Activated naive CD8-positive, alpha-beta T cell (primary cell): ENCODE measurements around the gene SPTBN1.

ENCODE experiments used
- H3K27ac Mint-ChIP-seq: one replicate; pipeline ENCODE4 v1.8.0; 2021; ENCODE audit warnings: mixed read lengths
- H3K27me3 Mint-ChIP-seq: one replicate; pipeline ENCODE4 v1.8.0; 2021; ENCODE audit warnings: mixed read lengths
- H3K36me3 Mint-ChIP-seq: one replicate; pipeline ENCODE4 v1.8.0; 2021; ENCODE audit warnings: mixed read lengths
- H3K4me1 Mint-ChIP-seq: one replicate; pipeline ENCODE4 v1.8.0; 2021; ENCODE audit warnings: low read depth, mixed read lengths
- H3K4me3 Mint-ChIP-seq: one replicate; pipeline ENCODE4 v1.8.0; 2021; ENCODE audit warnings: mild to moderate bottlenecking, mixed read lengths
- H3K9me3 Mint-ChIP-seq: one replicate; pipeline ENCODE4 v1.8.0; 2021; ENCODE audit warnings: low read depth, mixed read lengths

The SPTBN1 gene

DNA sequence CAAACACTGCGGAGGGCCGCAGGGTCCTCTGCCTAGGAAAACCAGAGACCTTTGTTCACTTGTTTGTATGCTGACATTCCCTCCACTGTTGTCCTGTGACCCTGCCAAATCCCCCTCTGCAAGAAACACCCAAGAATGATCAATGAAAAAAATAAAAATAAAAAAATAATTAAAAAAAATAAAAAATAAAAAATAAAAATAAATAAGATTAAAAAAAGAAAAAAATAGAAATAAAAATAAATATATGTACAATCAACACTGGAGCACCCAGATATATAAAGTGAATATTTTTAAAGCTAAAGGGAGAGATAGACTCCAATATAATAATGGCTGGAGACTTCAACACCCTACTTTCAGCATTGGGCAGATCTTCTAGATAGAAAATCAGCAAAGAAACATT lies 243.5 kb downstream of the SPTBN1 start:
- Mint-ChIP-seq H3K36me3 (no peaks in the 10 kb centered on the region), H3K27ac (no peak overlapping the region), H3K4me1 (no peaks in the 10 kb centered on the region), H3K27me3 (no peaks in the 10 kb centered on the region), H3K4me3 (no peak overlapping the region), H3K9me3 (no peaks in the 10 kb centered on the region)

DNA sequence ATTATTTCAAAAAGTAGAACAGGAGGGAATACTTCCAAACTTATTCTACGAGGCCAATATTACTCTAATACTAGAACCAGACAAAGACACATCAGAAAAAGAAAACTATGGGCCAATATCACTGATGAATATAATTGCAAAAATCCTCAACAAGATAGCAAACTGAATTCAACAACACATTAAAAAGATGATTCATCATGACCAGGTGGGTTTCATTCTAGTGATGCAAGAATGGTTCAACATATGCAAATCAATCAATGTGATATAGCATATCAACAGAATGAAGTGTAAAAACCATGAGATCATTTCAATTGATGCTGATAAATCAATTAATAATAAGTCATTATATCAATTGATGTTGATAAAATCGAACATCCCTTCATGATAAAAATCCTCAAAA lies 244.9 kb downstream of the SPTBN1 start:
- no peak overlapping the region for H3K4me3 Mint-ChIP-seq
- H3K9me3 Mint-ChIP-seq, result no peaks in the 10 kb centered on the region
- no peaks in the 10 kb centered on the region for H3K4me1 Mint-ChIP-seq
- H3K27me3 Mint-ChIP-seq, result no peaks in the 10 kb centered on the region
- no peaks in the 10 kb centered on the region for H3K36me3 Mint-ChIP-seq
- no peak overlapping the region for H3K27ac Mint-ChIP-seq

DNA sequence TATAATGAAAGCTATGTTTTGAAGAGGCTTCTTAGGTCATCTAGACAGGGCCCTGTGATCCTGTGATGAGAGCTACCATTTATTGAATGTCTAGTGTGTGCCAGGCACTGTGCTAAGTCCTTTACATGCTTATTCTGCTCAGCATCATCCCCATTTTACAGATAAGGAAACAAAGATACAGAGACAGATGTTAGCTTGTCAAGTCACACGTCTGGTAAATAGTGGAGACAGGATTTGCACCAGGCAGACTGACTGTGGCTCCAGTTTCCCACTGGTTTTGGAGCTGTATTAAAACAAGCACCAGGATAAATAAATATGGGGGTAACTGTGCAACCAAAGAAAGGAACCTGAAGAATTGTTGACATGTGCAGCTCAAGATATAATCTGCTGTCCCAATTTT lies 248.1 kb downstream of the SPTBN1 start:
- no peaks in the 10 kb centered on the region for H3K36me3 Mint-ChIP-seq
- H3K4me3 Mint-ChIP-seq, result no peak overlapping the region
- peaks cover 9% of the 10 kb centered on the region for H3K27me3 Mint-ChIP-seq
- H3K9me3 Mint-ChIP-seq, result no peaks in the 10 kb centered on the region
- H3K4me1 Mint-ChIP-seq, result peaks cover 4% of the 10 kb centered on the region
- no peak overlapping the region for H3K27ac Mint-ChIP-seq

DNA sequence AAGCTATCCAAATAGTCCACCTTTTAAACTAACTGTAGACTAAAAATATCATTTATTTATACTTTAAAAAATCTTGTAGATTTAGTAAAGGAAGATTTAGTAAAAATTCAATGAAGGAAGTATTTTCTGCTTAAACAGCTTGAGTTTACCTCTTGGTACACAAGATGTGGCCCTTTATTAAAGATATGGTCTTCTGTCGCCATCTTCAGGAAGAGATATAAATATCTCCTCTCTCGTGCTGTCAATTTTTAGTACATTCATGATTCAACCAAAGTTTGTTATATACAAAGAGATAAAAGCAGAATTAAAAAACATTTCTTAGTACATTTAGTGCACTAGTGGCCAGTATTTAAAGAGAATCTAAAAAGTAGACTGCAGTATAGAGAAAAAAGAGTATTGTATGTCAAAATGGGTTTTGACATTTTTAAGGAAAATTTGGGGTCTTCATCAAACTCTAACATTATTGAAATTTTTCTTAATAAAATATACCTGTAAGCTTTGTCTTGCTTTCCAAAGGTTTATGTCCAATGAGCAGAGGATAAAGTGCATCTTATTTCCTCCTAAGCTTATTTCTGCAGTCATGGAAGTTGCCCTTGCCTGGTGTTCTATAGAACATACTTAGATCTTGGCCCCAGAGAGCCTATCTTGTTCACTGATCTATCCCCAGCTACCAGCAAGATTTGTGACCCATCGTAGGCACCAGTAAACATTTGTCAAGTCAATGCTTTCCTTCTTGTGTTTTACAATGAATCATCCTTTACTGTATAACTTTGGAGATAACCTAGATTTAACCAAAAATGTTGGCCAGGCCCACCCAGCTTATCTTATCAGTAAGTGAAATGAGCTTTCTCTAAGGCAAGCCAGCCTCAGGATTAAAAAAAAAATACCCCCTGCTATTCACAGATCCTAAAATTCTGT lies 248.8 kb downstream of the SPTBN1 start:
- peaks cover 4% of the 10 kb centered on the region for H3K4me1 Mint-ChIP-seq
- H3K9me3 Mint-ChIP-seq, result no peaks in the 10 kb centered on the region
- H3K27me3 Mint-ChIP-seq, result peaks cover 12% of the 10 kb centered on the region
- no peak overlapping the region for H3K27ac Mint-ChIP-seq
- no peak overlapping the region for H3K4me3 Mint-ChIP-seq
- no peaks in the 10 kb centered on the region for H3K36me3 Mint-ChIP-seq

DNA sequence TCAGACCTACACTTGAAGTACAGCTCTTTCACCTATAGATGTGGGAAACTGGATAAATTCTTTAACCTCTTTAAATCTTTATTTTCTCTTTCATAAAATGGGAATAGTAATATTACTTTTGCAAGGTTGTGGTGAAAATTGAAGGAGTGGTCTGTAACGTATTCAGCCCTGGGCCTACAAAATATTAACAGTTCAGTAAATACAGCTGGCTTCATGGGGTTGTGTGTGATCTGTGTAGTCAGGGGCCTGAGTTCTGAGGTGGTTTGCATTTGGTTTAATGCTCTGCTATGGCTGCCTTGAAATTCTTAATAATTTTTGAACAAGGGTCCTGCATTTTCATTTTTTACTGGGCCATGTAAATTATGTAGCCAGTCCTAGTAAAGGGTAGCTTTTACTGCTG lies 250.5 kb downstream of the SPTBN1 start:
- Mint-ChIP-seq H3K27ac (no peak overlapping the region), H3K4me1 (peaks cover 6% of the 10 kb centered on the region), H3K4me3 (no peak overlapping the region), H3K9me3 (no peaks in the 10 kb centered on the region), H3K36me3 (no peaks in the 10 kb centered on the region), H3K27me3 (peaks cover 15% of the 10 kb centered on the region)

DNA sequence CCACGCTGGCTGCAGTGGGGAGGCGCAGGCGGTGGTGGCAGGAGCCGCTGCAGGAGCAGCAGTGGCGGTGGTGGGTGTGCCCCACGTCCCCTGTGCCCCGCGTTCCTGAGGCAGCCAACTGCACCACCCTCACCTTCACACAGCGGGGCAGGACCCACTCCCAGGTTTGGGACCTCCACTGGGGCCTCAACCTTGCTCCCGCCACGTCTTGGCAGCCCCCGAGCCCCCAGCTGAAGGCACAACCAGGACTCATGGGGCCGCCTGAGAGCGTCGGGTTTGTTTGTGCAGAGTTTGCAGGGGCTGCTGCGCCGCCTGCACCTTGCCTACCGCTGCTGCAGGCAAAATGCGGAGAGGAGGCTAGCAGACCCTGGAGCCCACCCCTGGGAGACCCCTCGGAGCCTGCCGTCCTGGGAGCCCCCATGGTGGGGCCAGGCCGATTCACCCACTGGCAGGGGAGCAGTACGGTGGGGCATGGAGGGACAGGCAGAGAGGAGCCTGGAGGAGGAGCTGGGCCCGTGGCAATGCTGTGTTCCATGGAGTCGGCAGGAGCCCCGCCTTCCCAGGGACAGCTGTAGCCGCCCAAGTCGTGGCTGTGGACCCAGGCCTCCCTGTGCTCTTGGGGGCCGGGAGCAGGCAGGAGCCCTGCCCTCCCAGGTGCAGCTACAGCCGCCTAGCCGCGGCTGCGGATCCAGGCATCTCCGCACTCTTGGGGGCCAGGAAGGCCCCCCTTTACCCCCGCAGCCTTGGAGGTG lies 252.6 kb downstream of the SPTBN1 start:
- Mint-ChIP-seq H3K9me3 (no peaks in the 10 kb centered on the region), H3K27ac (no peak overlapping the region), H3K4me3 (peak overlapping the region; percentile 67), H3K36me3 (no peaks in the 10 kb centered on the region), H3K4me1 (peaks cover 6% of the 10 kb centered on the region), H3K27me3 (peaks cover 22% of the 10 kb centered on the region)

DNA sequence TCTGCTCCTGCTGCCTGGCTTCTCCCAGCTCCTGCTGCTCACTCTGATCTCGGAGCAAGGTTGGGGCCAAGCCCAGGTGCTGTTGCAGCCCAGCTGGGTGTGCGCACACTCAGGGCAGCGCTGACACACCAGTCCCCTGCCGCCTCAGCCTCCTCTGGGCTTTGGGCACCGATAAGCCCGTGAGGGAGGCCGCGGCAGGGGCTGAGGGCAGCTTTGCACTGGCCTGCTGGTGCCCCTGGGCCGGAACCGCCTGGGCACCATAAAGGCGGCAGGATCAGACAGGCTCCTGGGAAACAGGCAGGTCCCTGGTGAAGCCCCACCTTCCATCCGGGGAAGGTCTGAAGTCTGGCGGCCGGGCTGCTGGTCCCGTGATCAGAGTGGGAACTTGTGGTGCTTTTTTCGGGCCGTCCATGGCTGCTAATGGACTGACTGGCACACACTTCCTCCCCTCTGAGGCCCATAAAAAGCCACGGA lies 253.2 kb downstream of the SPTBN1 start:
- Mint-ChIP-seq H3K36me3 (no peaks in the 10 kb centered on the region), H3K27ac (no peak overlapping the region), H3K9me3 (no peaks in the 10 kb centered on the region), H3K4me1 (peaks cover 6% of the 10 kb centered on the region), H3K27me3 (peaks cover 23% of the 10 kb centered on the region), H3K4me3 (peak overlapping the region; percentile 52)

DNA sequence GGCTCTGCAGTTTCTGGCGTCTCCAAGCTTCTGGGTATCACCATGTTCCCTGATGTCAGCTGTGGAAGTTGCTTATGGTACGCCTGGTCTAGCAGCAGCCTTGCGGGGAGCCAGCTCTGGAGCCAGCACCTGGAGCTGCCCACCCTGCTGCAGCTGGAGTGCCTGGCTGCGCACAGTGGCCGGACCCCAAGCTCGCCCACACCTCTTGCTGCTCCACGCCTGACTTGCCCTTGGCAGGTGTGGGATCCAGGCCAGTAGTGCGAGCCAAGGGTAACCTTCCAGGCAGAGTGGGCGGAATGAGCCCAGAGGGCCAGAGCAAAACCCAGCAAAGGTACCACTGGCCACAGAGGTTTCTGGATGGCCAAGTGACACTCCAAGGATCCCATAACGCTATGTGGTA lies 254.1 kb downstream of the SPTBN1 start:
- Mint-ChIP-seq H3K27me3 (peaks cover 23% of the 10 kb centered on the region), H3K36me3 (no peaks in the 10 kb centered on the region), H3K9me3 (no peaks in the 10 kb centered on the region), H3K4me3 (peak overlapping the region; percentile 73), H3K27ac (no peak overlapping the region), H3K4me1 (peaks cover 6% of the 10 kb centered on the region)

DNA sequence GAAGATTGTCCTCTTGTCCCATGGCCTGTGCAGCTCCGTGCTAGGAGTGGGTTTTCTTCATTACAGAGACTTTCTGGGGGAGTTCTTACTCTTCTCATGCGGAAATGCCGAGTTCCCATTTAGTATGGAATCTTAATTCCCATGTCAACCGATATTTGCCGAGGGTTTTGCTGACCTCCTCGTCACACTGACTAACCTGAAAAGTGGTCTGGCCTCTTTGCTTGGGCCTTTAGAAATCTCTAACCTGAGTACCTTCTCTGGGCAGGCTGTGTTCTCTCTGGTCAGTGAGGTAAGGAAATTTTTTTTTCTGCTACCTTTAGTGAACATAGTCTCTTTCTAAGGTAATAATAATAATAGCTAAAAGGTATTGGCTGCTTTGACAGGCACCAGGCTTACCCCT lies 256.4 kb downstream of the SPTBN1 start:
- H3K4me3 Mint-ChIP-seq, result no peak overlapping the region
- H3K27ac Mint-ChIP-seq, result no peak overlapping the region
- no peaks in the 10 kb centered on the region for H3K36me3 Mint-ChIP-seq
- H3K4me1 Mint-ChIP-seq, result peaks cover 6% of the 10 kb centered on the region
- H3K27me3 Mint-ChIP-seq, result peaks cover 29% of the 10 kb centered on the region
- no peaks in the 10 kb centered on the region for H3K9me3 Mint-ChIP-seq

DNA sequence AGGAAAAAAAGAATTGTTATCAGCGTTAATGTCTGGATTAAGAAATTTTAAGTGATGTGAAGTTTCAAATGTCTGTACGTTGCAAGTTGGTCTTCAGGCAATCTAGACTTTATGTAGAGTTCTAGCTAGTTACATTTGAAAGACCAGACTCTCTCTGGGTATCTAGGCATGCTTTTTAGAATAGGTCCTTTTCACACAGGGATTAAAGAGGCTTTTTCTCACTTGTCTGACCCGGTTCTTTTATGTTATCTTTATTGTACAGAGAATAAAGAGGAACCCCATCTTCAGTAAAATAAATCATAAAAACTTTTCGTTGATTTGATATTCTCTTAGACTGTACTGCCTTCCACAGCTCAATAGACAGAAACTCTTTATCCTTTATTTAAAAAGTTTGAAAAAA lies 258.9 kb downstream of the SPTBN1 start:
- H3K9me3 Mint-ChIP-seq, result no peaks in the 10 kb centered on the region
- H3K27me3 Mint-ChIP-seq, result peaks cover 32% of the 10 kb centered on the region
- no peaks in the 10 kb centered on the region for H3K36me3 Mint-ChIP-seq
- H3K4me3 Mint-ChIP-seq, result no peak overlapping the region
- H3K27ac Mint-ChIP-seq, result no peak overlapping the region
- peaks cover 2% of the 10 kb centered on the region for H3K4me1 Mint-ChIP-seq

DNA sequence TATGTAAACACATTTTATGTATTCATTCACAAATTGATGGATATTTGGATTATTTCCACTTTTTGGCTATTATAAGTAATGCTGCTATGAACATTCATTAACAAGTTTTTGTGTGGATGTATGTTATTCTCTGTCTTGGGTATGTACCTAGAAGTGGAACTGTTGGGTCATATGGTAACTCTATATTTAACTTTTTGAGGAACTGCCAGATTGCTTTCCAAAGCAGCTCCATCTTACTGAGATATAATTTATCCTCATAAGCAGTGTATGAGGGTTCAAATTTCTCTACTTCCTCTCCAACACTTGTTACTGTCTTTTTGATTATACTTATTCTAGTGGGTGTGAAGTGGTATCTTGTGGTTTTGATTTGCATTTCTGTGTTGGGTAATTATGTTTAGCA lies 260.2 kb downstream of the SPTBN1 start:
- Mint-ChIP-seq H3K27me3 (peaks cover 29% of the 10 kb centered on the region), H3K4me1 (no peaks in the 10 kb centered on the region), H3K4me3 (no peak overlapping the region), H3K27ac (no peak overlapping the region), H3K9me3 (no peaks in the 10 kb centered on the region), H3K36me3 (no peaks in the 10 kb centered on the region)

DNA sequence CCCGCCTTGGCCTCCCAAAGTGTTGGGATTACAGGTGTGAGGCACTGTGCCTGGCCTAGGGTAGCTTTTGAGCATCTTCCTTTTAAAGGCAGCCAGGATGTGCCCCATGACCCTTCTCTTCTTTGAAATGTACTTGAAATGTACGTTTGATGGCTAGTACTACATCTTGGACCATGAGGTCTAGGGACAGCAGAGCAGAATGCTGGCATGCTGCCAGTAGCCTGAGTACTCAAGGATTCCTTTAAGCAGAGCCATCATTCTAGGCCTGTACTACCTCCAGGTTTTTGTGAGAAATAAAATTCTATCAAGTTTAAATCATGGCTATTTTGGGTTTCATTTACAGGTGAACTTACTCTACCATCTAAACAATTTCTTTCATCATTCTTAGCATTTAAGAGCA lies 264.4 kb downstream of the SPTBN1 start:
- Mint-ChIP-seq H3K4me1 (peaks cover 14% of the 10 kb centered on the region), H3K27me3 (peaks cover 28% of the 10 kb centered on the region), H3K36me3 (no peaks in the 10 kb centered on the region), H3K27ac (no peak overlapping the region), H3K9me3 (no peaks in the 10 kb centered on the region), H3K4me3 (no peak overlapping the region)
